Measurements from ENCODE around the gene SEPTIN12. TPM values are rescaled to one million over a fixed set of nuclear protein-coding genes. Genes with fewer than 3 reads are reported as not detected.

Gene SEPTIN12
- total and polyA plus RNA-seq, 4 donors: not detected

- Histone ChIP-seq H3K36me3 (ENCODE audit: control insufficient read depth in 4 of 4, insufficient read depth in 4 of 4, low read length in 4 of 4) (peaks cover 15 to 62% (median 28%) of the 10 kb centered on the region in 4 donors), H3K27ac (ENCODE audit: low read depth in 1 of 2, low read length in 1 of 2) (no peak overlapping the region), H3K27me3 (ENCODE audit: control insufficient read depth in 3 of 3, insufficient read depth in 3 of 3, low read length in 2 of 3) (no peaks in the 10 kb centered on the region), H3K9ac (ENCODE audit: insufficient read depth in 1 of 2, low read length in 2 of 2) (no peak overlapping the region), H3K9me3 (ENCODE audit: control insufficient read depth in 4 of 4, insufficient read depth in 3 of 4, low read length in 3 of 4) (no peaks in the 10 kb centered on the region), H3K4me1 (ENCODE audit: control insufficient read depth in 5 of 5, insufficient read depth in 5 of 5, low read length in 5 of 5) (peaks cover 0 to 5% (median 0%) of the 10 kb centered on the region in 5 donors), H3K4me3 (no peak overlapping the region)
- WGBS, 2 donors: 88% methylated on average over 6 of the region's 6 CpGs
- no peak for DNase-seq
- no peak for ATAC-seq (ENCODE audit: insufficient read depth, low FRiP score)
- TF ChIP-seq CTCF (IDR thresholded peaks at IDR 0.05; ENCODE audit: control extremely low read depth, extremely low read depth): no peak
These were observed 44.7 kb upstream of the SEPTIN12 start for GRCh38 chr16:4832698-4833343.

DNA sequence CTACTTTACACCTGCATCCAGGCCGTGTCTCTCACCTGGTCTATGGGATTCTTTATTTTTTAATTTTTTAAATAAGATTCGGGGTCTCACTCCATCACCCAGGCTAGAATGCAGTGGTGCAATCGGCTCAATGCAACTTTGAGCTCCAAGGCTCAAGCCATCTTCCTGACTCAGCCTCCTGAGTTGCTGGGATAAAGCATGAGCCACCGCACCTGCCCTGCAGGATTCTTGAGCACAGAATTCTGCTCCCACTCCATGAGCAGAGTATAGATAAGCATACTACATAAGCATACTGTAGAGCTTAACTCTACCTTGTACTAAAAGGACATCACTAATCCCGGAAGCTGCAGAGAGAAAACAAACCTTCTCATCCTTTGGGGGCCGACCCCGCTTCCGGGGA is 43.5 kb upstream of the SEPTIN12 start:
- no peak for ATAC-seq (ENCODE audit: insufficient read depth, low FRiP score)
- Histone ChIP-seq H3K9ac (ENCODE audit: insufficient read depth in 1 of 2, low read length in 2 of 2) (no peak overlapping the region), H3K36me3 (ENCODE audit: control insufficient read depth in 4 of 4, insufficient read depth in 4 of 4, low read length in 4 of 4) (peaks cover 17 to 62% (median 34%) of the 10 kb centered on the region in 4 donors), H3K27me3 (ENCODE audit: control insufficient read depth in 3 of 3, insufficient read depth in 3 of 3, low read length in 2 of 3) (no peaks in the 10 kb centered on the region), H3K4me1 (ENCODE audit: control insufficient read depth in 5 of 5, insufficient read depth in 5 of 5, low read length in 5 of 5) (peaks cover 0 to 4% (median 0%) of the 10 kb centered on the region in 5 donors), H3K4me3 (no peak overlapping the region), H3K27ac (ENCODE audit: low read depth in 1 of 2, low read length in 1 of 2) (no peak overlapping the region), H3K9me3 (ENCODE audit: control insufficient read depth in 4 of 4, insufficient read depth in 3 of 4, low read length in 3 of 4) (no peaks in the 10 kb centered on the region)
- no peak for DNase-seq
- no peak for TF ChIP-seq CTCF (IDR thresholded peaks at IDR 0.05; ENCODE audit: control extremely low read depth, extremely low read depth)
- 95 to 96% methylated on average over 8 of the region's 8 CpGs for WGBS, 2 donors

DNA sequence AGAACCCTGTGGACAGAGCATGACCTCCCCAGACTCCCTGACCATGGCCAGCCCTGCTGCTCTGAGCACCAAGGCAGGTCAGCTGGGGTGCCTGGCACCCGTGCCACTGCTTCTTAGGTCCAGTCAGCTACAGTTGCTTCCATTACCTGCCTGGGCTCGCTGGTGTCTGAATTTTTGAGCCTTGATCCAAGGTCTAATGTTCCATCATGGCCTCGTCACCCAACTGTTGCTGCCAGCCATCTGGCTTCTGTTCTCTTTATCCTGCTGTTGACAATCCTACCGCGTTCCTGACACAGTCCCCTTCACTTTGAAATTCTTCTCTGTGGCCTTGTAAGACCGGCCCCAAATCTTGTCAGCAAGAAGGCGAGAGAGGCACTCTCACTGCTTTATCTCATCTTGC is 42.3 kb upstream of the SEPTIN12 start:
- no peaks in the 10 kb centered on the region for H3K27me3 ChIP-seq (ENCODE audit: control insufficient read depth in 3 of 3, insufficient read depth in 3 of 3, low read length in 2 of 3)

More for the DNA sequence above, 42.3 kb upstream of the SEPTIN12 start:
- H3K36me3 ChIP-seq (ENCODE audit: control insufficient read depth in 4 of 4, insufficient read depth in 4 of 4, low read length in 4 of 4): peaks cover 13 to 60% (median 39%) of the 10 kb centered on the region in 4 donors
- DNase-seq (no peak), ATAC-seq (ENCODE audit: insufficient read depth, low FRiP score) (no peak)
- 94 to 95% methylated on average over 7 of the region's 7 CpGs for WGBS, 2 donors
- TF ChIP-seq CTCF (IDR thresholded peaks at IDR 0.05; ENCODE audit: control extremely low read depth, extremely low read depth): no peak
- no peaks in the 10 kb centered on the region for H3K9me3 ChIP-seq (ENCODE audit: control insufficient read depth in 4 of 4, insufficient read depth in 3 of 4, low read length in 3 of 4)
- no peak overlapping the region for H3K4me3 ChIP-seq
- peak overlapping the region in 1 of 2 donors; percentile 82 for H3K27ac ChIP-seq (ENCODE audit: low read depth in 1 of 2, low read length in 1 of 2)
- H3K9ac ChIP-seq (ENCODE audit: insufficient read depth in 1 of 2, low read length in 2 of 2): no peak overlapping the region
- peaks cover 0 to 6% (median 0%) of the 10 kb centered on the region in 5 donors for H3K4me1 ChIP-seq (ENCODE audit: control insufficient read depth in 5 of 5, insufficient read depth in 5 of 5, low read length in 5 of 5)

Measured in lung (tissue), 12 donors.